ENCODE results near the gene NMT1. TPM values are rescaled to one million over a fixed set of nuclear protein-coding genes. Genes with fewer than 3 reads are reported as not detected.
A peak's percentile ranks its signal among the peaks of the same experiment; 100 is the strongest.

Gene NMT1
- total RNA-seq, 1 experiment from 2014 or later = 152 TPM

DNA sequence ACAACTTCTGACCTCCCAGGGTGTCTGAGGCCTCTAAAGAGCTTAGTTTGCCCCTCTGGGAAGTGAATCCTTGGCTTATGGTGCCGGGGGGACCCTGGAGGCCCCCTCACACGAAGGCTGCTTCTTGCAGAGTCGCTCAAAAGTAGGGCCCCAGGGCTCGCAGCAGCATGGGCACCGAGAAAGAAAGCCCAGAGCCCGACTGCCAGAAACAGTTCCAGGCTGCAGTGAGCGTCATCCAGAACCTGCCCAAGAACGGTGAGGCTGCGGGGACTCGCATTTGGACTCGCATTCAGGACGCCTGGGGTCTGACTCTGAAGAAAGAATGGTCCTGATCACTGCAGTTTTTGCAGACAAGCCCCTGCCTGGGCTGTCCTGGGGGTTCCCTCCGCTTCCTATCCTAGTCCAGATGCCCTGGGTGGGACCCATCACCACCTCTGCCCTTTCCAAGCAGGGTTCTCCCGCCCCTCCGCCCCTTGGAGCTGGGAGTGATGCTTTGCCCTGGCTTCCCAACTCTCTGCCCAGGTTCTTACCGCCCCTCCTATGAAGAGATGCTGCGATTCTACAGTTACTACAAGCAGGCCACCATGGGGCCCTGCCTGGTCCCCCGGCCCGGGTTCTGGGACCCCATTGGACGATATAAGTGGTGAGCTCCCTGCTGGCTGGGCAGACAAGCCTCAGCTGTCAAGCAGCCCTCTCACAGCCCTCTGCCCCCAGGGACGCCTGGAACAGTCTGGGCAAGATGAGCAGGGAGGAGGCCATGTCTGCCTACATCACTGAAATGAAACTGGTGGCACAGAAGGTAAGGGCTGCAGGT is 75.1 kb downstream of the NMT1 start:
- ChIA-PET CTCF (interaction anchor here (0.5 to 7.6 kb wide), 119 partner anchors 9 to 757 kb away, joined by 3 to 531 read pairs (median 5); partner anchors contain the start of genes C1QL1, DCAKD, EFTUD2 and FMNL1), POLR2A (interaction anchor here (0.8 to 2.1 kb wide), 6 partner anchors 8 to 72 kb away, joined by 8 to 39 read pairs (median 10); partner anchors contain the start of genes HEXIM1 and HEXIM2)
- ATAC-seq (no peak), DNase-seq (ENCODE audit: low spot score) (no peak)
- no peak for TF ChIP-seq ZNF416 (CRISPR knock-in tag; IDR thresholded peaks at IDR 0.05)
- no peak for TF ChIP-seq ESRRA (CRISPR knock-in tag; IDR thresholded peaks at IDR 0.05; ENCODE audit: borderline replicate concordance)
- TF ChIP-seq ZNF423 (CRISPR knock-in tag; IDR thresholded peaks at IDR 0.05) = no peak
- no peak for TF ChIP-seq ELF4 (CRISPR knock-in tag; IDR thresholded peaks at IDR 0.05; ENCODE audit: low read depth)
- TF ChIP-seq, protein P1, sequence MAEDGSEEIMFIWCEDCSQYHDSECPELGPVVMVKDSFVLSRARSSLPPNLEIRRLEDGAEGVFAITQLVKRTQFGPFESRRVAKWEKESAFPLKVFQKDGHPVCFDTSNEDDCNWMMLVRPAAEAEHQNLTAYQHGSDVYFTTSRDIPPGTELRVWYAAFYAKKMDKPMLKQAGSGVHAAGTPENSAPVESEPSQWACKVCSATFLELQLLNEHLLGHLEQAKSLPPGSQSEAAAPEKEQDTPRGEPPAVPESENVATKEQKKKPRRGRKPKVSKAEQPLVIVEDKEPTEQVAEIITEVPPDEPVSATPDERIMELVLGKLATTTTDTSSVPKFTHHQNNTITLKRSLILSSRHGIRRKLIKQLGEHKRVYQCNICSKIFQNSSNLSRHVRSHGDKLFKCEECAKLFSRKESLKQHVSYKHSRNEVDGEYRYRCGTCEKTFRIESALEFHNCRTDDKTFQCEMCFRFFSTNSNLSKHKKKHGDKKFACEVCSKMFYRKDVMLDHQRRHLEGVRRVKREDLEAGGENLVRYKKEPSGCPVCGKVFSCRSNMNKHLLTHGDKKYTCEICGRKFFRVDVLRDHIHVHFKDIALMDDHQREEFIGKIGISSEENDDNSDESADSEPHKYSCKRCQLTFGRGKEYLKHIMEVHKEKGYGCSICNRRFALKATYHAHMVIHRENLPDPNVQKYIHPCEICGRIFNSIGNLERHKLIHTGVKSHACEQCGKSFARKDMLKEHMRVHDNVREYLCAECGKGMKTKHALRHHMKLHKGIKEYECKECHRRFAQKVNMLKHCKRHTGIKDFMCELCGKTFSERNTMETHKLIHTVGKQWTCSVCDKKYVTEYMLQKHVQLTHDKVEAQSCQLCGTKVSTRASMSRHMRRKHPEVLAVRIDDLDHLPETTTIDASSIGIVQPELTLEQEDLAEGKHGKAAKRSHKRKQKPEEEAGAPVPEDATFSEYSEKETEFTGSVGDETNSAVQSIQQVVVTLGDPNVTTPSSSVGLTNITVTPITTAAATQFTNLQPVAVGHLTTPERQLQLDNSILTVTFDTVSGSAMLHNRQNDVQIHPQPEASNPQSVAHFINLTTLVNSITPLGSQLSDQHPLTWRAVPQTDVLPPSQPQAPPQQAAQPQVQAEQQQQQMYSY (CRISPR knock-in tag; IDR thresholded peaks at IDR 0.05) = no peak
- TF ChIP-seq ZBTB21 (CRISPR knock-in tag; IDR thresholded peaks at IDR 0.05; ENCODE audit: borderline replicate concordance) = no peak
- TF ChIP-seq ZNF121 (CRISPR knock-in tag; IDR thresholded peaks at IDR 0.05) = no peak
- TF ChIP-seq ZNF671 (CRISPR knock-in tag; IDR thresholded peaks at IDR 0.05) = no peak
- no peak for TF ChIP-seq GRHL2 (CRISPR knock-in tag; IDR thresholded peaks at IDR 0.05; ENCODE audit: insufficient replicate concordance, severe bottlenecking)
- TF ChIP-seq OVOL2 (CRISPR knock-in tag; IDR thresholded peaks at IDR 0.05; ENCODE audit: borderline replicate concordance) = no peak
- TF ChIP-seq, protein P2, sequence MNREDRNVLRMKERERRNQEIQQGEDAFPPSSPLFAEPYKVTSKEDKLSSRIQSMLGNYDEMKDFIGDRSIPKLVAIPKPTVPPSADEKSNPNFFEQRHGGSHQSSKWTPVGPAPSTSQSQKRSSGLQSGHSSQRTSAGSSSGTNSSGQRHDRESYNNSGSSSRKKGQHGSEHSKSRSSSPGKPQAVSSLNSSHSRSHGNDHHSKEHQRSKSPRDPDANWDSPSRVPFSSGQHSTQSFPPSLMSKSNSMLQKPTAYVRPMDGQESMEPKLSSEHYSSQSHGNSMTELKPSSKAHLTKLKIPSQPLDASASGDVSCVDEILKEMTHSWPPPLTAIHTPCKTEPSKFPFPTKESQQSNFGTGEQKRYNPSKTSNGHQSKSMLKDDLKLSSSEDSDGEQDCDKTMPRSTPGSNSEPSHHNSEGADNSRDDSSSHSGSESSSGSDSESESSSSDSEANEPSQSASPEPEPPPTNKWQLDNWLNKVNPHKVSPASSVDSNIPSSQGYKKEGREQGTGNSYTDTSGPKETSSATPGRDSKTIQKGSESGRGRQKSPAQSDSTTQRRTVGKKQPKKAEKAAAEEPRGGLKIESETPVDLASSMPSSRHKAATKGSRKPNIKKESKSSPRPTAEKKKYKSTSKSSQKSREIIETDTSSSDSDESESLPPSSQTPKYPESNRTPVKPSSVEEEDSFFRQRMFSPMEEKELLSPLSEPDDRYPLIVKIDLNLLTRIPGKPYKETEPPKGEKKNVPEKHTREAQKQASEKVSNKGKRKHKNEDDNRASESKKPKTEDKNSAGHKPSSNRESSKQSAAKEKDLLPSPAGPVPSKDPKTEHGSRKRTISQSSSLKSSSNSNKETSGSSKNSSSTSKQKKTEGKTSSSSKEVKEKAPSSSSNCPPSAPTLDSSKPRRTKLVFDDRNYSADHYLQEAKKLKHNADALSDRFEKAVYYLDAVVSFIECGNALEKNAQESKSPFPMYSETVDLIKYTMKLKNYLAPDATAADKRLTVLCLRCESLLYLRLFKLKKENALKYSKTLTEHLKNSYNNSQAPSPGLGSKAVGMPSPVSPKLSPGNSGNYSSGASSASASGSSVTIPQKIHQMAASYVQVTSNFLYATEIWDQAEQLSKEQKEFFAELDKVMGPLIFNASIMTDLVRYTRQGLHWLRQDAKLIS (CRISPR knock-in tag; IDR thresholded peaks at IDR 0.05; ENCODE audit: borderline replicate concordance) = no peak
- no peak for TF ChIP-seq MYBL2 (CRISPR knock-in tag; IDR thresholded peaks at IDR 0.05)
- no peak for TF ChIP-seq EMX1 (CRISPR knock-in tag; IDR thresholded peaks at IDR 0.05)
- H3K9me3 Mint-ChIP-seq = no peaks in the 10 kb centered on the region
- no peak overlapping the region for H3K27ac Mint-ChIP-seq
- H3K4me1 Mint-ChIP-seq = peaks cover 10% of the 10 kb centered on the region; the same call in 1 of the 2 replicates
- peaks cover 3% of the 10 kb centered on the region; the same call in 1 of the 2 replicates for H3K36me3 Mint-ChIP-seq
- peak overlapping the region; percentile 72 for H3K4me3 Mint-ChIP-seq
- H3K27me3 Mint-ChIP-seq (ENCODE audit: low read depth) = no peaks in the 10 kb centered on the region; the same call in 1 of the 2 replicates

DNA sequence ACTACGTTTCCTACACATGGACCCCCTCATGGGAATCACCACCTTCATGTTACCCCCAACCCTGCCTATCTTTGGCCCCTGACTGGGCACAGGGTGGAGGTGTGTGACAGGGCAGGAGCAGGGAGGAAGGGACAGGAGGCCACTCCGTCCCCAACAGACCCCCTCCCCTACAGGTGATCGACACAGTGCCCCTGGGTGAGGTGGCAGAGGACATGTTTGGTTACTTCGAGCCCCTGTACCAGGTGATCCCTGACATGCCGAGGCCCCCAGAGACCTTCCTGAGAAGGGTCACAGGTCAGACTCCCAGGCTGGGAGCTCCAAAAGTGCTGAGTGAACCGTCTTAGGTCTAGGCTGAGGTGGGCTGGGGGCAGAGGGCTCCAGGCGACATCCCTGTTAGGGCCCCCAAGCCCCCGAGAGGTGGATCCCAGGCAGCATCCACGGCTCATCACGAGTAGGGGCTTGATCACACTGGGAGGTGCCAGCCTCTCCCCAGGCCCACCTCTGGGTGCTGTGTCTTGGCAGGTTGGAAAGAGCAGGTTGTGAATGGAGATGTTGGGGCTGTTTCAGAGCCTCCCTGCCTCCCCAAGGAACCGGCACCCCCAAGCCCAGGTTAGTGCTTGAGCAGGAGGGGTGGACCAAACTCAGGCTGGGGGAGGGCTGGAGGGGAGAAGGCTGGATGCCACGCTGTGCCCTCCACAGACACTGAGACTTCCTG is 75.9 kb downstream of the NMT1 start:
- Mint-ChIP-seq H3K4me1 (peaks cover 7% of the 10 kb centered on the region; the same call in 1 of the 2 replicates), H3K4me3 (peak overlapping the region; percentile 72), H3K27me3 (ENCODE audit: low read depth) (no peaks in the 10 kb centered on the region; the same call in 1 of the 2 replicates), H3K27ac (no peak overlapping the region), H3K36me3 (peaks cover 3% of the 10 kb centered on the region; the same call in 1 of the 2 replicates), H3K9me3 (no peaks in the 10 kb centered on the region)
- ChIA-PET CTCF (interaction anchor here (0.8 to 7.6 kb wide), 6 partner anchors 14 to 117 kb away, joined by 3 to 531 read pairs (median 27); partner anchors contain the start of gene HEXIM1), POLR2A (interaction anchor here (1.5 to 2.1 kb wide), 2 partner anchors 13 to 35 kb away, joined by 9 to 39 read pairs; partner anchors contain the start of gene HEXIM1)
- ATAC-seq (no peak), DNase-seq (ENCODE audit: low spot score) (no peak)
- TF ChIP-seq TP53 (CRISPR knock-in tag; IDR thresholded peaks at IDR 0.05) (no peak), SMAD4 (CRISPR knock-in tag; IDR thresholded peaks at IDR 0.05) (no peak), KAT7 (CRISPR knock-in tag; IDR thresholded peaks at IDR 0.05; ENCODE audit: borderline replicate concordance) (no peak), GTF2I (CRISPR knock-in tag; conservative IDR thresholded peaks at IDR 0.05) (no peak), ZNF671 (CRISPR knock-in tag; IDR thresholded peaks at IDR 0.05) (no peak), NFATC4 (CRISPR knock-in tag; IDR thresholded peaks at IDR 0.05) (no peak)
- TF ChIP-seq, protein P3, sequence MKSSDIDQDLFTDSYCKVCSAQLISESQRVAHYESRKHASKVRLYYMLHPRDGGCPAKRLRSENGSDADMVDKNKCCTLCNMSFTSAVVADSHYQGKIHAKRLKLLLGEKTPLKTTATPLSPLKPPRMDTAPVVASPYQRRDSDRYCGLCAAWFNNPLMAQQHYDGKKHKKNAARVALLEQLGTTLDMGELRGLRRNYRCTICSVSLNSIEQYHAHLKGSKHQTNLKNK (CRISPR knock-in tag; IDR thresholded peaks at IDR 0.05) = no peak
- TF ChIP-seq, protein P4, sequence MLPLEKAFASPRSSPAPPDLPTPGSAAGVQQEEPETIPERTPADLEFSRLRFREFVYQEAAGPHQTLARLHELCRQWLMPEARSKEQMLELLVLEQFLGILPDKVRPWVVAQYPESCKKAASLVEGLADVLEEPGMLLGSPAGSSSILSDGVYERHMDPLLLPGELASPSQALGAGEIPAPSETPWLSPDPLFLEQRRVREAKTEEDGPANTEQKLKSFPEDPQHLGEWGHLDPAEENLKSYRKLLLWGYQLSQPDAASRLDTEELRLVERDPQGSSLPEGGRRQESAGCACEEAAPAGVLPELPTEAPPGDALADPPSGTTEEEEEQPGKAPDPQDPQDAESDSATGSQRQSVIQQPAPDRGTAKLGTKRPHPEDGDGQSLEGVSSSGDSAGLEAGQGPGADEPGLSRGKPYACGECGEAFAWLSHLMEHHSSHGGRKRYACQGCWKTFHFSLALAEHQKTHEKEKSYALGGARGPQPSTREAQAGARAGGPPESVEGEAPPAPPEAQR (CRISPR knock-in tag; IDR thresholded peaks at IDR 0.05) = no peak
- TF ChIP-seq, protein P5, sequence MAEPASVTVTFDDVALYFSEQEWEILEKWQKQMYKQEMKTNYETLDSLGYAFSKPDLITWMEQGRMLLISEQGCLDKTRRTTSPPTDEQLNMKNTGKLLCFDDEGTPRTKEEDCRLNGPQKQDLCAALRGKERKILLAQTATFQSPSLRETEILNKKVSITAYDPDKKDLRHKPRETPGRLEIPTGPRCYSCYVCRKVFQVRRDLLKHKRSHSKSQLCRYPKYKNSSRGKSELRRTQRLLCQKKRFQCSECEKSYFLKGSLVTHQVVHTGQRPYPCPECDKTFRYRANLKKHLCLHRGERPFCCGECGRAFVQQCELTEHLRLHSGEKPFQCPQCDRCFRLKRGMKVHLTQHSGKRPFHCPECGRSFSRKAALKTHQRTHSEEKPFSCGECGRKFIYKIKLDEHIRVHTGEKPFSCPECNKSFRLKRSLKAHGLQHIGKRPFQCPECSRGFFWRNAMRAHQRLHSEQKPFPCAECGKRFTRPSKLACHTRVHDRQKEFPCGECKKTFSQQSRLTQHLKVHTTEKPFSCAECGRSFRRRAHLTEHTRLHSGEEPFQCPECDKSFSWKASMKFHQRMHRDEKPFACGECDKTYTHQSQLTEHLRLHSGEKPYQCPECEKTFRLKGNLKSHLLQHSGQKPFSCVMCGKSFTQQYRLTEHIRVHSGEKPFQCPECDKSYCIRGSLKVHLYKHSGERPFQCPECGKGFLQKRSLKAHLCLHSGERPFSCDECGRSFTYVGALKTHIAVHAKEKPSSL (CRISPR knock-in tag; conservative IDR thresholded peaks at IDR 0.05) = no peak
